GM12892 (cell line): Measurements from ENCODE around the gene EPN3.

Source experiments
- POLR2A ChIP-seq: IDR thresholded peaks from 2 replicates; pipeline ENCODE4 v1.6.1; 2011; ENCODE audit warnings: low read depth, low read length, control low read depth
- POLR2AphosphoS5 ChIP-seq: IDR thresholded peaks from 2 replicates; pipeline ENCODE4 v1.6.1; 2011; ENCODE audit warnings: low read depth, low read length, control low read depth

DNA sequence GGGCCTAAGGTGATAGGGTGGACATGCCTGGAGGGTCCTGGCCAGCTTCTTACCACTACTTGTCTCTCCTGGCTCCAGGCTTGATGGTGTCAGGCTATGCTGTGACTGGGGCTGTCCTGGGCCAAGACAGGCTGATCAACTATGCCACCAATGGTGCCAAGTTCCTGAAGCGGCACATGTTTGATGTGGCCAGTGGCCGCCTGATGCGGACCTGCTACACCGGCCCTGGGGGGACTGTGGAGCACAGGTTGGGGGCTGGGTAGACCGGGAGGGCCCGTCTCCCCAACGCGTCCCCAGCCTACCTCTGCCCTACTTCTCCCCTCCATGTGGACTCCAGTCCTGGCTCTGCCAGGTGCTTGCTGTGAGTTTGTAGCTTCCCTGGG lies 18.9 kb downstream of the EPN3 start:
- TF ChIP-seq POLR2A (no peak), POLR2AphosphoS5 (no peak)
